ENCODE results near the gene IGSF6. TPM values are rescaled to one million over a fixed set of nuclear protein-coding genes. Genes with fewer than 3 reads are reported as not detected.

The IGSF6 gene
- total and polyA plus RNA-seq, 2 of the 8 experiments (the other 6 are each of a cell fraction or from before 2014, with no cell fraction given): not detected

- no peak for TF ChIP-seq JUND (IDR thresholded peaks at IDR 0.05; ENCODE audit: low read length)
Measured at GRCh38 chr16:21666772-21667171, 14.4 kb upstream of the IGSF6 start (continued).
